HL-60/S4 treated with phorbol 12-myristate 13-acetate at 8.2 ng/mL for 4 days and 3 days (cell line): ENCODE results near the gene ZNF14.
"Not testable (repeated sequence)": the region's sequence is repeated elsewhere in the genome, so short reads cannot be mapped to it uniquely, and the experiment has no call there.

Experiments used
- in situ Hi-C: fragments of 300-500 bp; cut with MboI; formaldehyde crosslinking; loops from 2 replicates; pipeline ENCODE4 v1.15.0; 2022; ENCODE audit warnings: low sequenced_read_pairs

ZNF14 gene

GRCh38 chr19:19696386-19696785, 36.5 kb downstream of the ZNF14 start:
- in situ Hi-C loops = no loop called here

DNA sequence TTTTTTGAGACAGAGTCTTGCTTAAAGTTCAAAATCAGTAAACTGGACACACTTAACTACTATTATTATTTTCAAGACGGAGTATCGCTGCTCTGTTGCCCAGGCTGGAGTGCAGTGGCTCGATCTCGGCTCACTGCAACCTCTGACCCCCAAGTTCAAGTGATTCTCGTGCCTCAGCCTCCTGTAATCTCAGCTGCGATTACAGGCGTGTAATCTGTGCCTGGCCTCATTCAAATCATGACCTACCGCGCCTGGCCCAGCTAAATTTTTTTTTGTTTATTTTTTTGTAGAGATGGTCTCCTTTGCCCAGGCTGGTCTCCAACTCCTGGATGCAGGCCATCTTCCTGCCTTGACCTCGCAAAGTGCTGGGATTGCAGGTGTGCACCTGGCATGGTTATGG, 41.2 kb downstream of the ZNF14 start:
- in situ Hi-C loops = no loop called here

DNA sequence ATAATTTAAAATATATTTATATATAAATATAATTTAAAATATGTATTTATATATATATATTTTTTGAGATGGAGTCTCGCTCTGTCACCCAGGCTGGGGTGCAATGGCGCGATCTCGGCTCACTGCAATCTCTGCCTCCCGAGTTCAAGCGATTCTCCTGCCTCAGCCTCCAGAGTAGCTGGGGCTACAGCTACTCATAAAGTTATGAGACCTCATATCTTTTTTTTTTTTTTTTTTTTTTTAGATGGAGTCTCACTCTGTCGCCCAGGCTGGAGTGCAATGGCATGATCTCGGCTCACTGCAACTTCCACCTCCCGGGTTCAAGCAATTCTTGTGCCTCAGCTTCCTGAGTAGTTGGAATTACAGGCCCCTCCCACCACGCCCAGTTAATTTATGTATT, 43.9 kb downstream of the ZNF14 start:
- in situ Hi-C loops = not testable (repeated sequence)

DNA sequence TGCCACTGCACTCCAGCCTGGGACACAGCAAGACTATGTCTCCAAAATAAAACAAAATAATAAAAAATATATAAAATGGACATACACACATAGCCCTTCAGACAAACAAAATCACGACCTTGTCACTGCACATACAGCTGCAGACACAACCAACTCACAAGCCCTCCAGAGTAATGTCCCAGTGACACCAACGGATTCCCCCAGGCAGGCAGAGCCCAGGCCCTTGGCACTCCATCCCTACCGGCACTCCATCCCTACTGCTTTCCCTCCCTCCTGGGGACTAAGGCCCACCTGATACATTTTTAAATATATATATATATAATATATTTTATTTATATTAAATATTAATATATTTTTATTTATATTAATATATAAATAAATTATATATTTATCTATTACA, 45.8 kb downstream of the ZNF14 start:
- in situ Hi-C loops = no loop called here

GRCh38 chr19:19686580-19686979, 46.3 kb downstream of the ZNF14 start:
- in situ Hi-C loops = no loop called here

- in situ Hi-C loops = not testable (repeated sequence)
Observed at GRCh38 chr19:19686119-19686518, 46.8 kb downstream of the ZNF14 start.

DNA sequence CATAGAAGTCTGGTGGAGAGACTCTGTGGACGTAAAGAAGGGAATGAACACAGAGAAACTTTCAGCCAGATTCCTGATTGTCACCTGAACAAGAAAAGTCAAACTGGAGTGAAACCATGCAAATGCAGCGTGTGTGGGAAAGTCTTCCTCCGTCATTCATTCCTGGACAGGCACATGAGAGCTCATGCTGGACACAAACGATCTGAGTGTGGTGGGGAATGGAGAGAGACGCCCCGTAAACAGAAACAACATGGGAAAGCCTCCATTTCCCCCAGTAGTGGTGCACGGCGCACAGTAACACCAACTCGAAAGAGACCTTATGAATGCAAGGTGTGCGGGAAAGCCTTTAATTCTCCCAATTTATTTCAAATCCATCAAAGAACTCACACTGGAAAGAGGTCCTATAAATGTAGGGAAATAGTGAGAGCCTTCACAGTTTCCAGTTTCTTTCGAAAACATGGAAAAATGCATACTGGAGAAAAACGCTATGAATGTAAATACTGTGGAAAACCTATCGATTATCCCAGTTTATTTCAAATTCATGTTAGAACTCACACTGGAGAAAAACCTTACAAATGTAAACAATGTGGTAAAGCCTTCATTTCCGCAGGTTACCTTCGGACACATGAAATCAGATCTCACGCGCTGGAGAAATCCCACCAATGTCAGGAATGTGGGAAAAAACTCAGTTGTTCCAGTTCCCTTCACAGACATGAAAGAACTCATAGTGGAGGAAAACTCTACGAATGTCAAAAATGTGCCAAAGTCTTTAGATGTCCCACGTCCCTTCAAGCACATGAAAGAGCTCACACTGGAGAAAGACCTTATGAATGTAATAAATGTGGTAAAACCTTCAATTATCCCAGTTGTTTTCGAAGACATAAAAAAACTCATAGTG, 53.5 kb downstream of the ZNF14 start:
- in situ Hi-C loops = no loop called here

GRCh38 chr19:19677579-19677978, 55.3 kb downstream of the ZNF14 start:
- in situ Hi-C loops = no loop called here

- in situ Hi-C loops = no loop called here
Observed at GRCh38 chr19:19674315-19674714, 58.6 kb downstream of the ZNF14 start.

DNA sequence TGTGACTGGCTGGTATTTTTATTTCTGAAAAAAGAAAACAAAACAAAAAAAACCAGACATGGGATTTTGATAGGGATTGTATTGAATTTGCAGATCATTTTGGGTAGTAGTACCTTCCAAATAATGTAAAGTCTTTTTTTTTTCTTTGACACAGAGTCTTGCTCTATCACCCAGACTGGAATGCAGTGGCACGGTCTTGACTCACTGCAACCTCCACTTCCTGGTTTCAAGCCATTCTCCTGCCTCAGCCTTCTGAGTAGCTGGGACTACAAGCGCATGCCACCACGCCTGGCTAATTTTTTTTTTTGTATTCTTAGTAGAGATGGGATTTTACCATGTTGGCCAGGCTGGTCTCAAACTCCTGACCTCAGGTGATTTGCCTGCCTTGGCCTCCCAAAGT, 60.1 kb downstream of the ZNF14 start:
- in situ Hi-C loops = no loop called here

GRCh38 chr19:19670070-19670551, 62.8 kb downstream of the ZNF14 start:
- in situ Hi-C loops = no loop called here

- in situ Hi-C loops = no loop called here
Observed at GRCh38 chr19:19668230-19669012, 64.5 kb downstream of the ZNF14 start, which contains the start of gene ZNF101. Gene ZNF101 (plus strand): TSS chr19:19668839. CDS start chr19:19668964, 125 bp downstream.

- in situ Hi-C loops = not testable (repeated sequence)
Observed at GRCh38 chr19:19665420-19665948, 67.4 kb downstream of the ZNF14 start.

DNA sequence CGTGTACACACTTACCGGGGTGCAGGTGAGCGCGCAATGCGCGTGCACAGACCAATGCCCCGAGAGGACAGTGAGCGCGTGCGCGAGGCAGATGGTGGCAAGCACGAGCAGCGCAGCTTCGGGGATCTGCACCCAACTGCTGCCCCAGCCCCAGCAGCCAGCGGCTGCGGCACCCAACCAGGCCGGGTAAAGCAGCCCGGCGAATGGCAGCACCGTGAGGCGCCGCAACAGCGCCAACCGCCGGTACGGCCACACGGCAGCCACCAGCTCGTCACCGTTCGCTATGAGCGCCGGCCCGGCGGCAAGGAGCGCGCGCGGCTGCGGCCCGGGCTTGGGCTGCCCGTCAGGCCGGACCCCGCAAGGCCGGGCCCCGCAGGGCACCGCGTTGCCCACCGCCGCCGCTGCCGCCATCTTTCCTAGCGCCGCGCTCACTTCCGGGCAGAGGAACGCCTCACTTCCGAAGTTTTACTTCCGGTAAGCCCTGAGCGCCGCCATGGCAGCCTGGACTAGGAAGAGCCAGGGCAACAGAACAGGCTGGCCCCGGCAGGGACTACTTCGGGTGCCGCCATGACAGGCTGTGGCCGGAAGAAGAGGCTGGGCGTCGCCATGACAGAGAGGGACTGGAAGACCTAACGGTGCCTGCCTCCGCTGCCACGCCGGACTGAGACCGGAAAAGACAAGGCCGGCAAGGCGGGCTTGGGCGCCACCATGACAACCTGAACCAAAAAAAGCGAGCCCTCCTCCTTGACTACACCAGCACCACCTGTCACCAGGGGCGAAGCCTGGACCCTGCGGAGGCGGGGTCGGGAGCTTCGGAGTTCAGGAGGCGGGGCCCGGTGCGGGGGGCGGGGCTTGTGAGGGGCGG, 69.4 kb downstream of the ZNF14 start, which contains the start of gene ATP13A1:
Gene ATP13A1 (minus strand): TSS at position 421 of the 865 bp plus-strand sequence. CDS start 10 bp downstream, at position 411.
- in situ Hi-C loops = no loop called here

GRCh38 chr19:19662871-19663255, 70.0 kb downstream of the ZNF14 start:
- in situ Hi-C loops = no loop called here

DNA sequence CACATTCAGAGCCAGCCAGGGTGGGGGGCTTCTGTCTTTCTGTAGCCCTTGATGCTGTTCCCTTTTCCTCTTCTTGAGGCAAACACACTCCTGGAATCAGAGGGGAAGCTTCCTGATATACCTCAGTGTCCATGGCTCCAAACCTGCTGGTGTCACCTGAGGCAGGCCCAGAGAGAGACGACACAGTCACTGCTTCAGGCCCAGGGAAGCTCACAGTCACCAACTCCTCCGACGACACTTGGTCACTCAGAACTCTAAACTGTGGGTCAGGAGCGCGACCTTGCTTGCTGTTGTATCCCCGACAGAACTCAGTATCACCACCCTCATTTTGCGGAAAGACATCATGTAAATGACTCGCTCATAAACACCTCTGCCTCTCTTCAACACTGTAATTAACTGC, 70.6 kb downstream of the ZNF14 start:
- in situ Hi-C loops = no loop called here

DNA sequence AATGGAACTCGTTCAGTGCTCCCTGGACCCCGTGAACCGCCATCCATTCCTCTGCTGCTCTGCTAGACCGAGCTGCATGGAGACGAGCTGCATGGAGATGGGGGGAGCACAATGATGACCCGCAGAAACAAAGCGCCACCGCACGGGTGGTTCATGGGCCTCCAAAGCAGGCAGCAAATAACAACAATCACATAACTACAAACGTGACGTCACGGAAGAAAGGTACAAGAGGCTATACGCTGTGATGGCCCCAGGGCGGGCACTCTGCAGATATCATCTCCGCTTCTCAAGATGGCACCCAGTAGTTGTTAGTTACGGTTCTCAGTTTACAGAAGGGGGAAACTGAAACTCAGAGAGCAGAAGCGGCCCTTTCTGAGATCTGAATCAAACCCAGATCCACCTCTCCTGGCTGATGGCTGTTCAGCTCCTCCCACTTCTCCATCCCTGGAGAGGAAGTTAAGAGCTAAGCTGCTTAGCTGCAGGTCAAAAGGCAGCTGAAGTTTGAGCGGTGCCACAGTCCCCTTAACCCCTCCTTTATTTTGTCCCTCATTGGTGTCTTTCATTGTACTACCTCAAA, 71.1 kb downstream of the ZNF14 start:
- in situ Hi-C loops = no loop called here

- in situ Hi-C loops = no loop called here
Observed at GRCh38 chr19:19661141-19661674, 71.7 kb downstream of the ZNF14 start.
